Measurements from ENCODE around the gene GPC2.
A peak's percentile ranks its signal among the peaks of the same experiment; 100 is the strongest.
"Not testable (repeated sequence)": the region's sequence is repeated elsewhere in the genome, so short reads cannot be mapped to it uniquely, and the experiment has no call there.

The GPC2 gene

GRCh38 chr7:100152404-100152803 lies 24.8 kb downstream of the GPC2 start:
- no peak for DNase-seq (ENCODE audit: low read depth in 2 of 2)

DNA sequence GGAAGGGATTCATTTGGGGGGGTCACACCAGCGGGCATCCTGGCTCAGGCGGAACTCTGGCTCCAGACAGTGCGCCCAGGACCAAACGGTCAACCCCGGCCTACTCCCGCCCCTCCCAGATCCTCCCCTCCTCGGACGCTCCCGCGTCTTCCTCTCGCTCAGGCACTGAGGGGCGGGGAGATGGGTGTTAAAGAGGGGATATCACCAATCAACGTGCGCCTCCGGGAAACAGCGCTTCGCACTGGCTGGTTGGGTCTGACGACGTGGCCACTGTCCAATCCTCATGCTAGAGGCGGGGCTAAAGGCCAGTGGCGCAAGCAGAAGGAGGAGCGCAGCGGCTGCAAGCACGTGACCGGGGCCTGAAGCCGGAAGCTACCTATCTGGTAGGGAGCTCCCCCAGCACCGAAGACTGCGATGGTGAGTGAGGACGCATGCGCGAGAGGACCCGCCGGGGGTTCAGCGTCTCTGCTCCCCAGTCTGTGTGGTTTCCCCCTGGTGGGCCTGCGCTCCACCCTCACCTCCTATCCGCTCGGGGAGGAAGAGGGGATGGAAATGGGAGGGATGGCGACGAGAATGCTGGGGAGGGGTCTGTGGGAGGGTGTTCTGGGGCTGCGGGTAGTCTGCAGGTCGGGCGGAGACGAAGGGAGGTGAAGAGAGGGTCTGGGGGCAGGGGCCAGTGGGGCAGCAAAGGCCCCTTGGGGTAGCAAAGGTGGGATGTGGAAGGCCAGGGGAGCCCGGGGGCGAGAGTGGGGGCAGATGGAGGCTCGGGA lies 28.4 kb downstream of the GPC2 start, which contains the start of gene LAMTOR4:
LAMTOR4 (plus strand) TSS at position 360 of the 770 bp plus-strand sequence; CDS start at position 415, 55 bp downstream.
- peak; percentile 92 to 94 for DNase-seq (ENCODE audit: low read depth in 2 of 2)

GRCh38 chr7:100148225-100148558 lies 29.0 kb downstream of the GPC2 start:
- no peak for DNase-seq (ENCODE audit: low read depth in 2 of 2)

GRCh38 chr7:100147278-100147677 lies 29.9 kb downstream of the GPC2 start:
- no peak for DNase-seq (ENCODE audit: low read depth in 2 of 2)

- not testable (repeated sequence) for DNase-seq (ENCODE audit: low read depth in 2 of 2)
Measured at GRCh38 chr7:100146350-100146749, 30.8 kb downstream of the GPC2 start.

DNA sequence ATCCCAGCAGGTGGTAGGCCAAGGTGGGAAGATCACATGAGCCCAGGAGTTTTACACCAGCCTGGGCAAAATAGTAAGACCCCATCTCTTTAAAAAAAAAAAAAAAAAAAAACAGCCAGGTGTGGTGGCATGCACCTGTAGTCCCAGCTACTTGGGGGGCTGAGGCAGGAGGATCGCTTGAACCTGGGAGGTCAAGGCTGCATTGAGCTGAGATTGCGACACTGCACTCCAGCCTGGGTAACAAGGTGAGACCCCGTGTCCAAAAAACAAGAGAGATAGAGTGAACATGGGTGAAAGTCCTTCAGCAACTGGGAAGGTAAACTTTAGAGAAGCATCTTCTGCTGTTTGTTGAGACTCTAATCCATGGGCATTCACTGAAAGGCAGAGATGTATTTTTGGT lies 34.7 kb downstream of the GPC2 start:
- no peak for DNase-seq (ENCODE audit: low read depth in 2 of 2)

- DNase-seq (ENCODE audit: low read depth in 2 of 2): no peak
Measured at GRCh38 chr7:100141555-100141949, 35.6 kb downstream of the GPC2 start.

DNA sequence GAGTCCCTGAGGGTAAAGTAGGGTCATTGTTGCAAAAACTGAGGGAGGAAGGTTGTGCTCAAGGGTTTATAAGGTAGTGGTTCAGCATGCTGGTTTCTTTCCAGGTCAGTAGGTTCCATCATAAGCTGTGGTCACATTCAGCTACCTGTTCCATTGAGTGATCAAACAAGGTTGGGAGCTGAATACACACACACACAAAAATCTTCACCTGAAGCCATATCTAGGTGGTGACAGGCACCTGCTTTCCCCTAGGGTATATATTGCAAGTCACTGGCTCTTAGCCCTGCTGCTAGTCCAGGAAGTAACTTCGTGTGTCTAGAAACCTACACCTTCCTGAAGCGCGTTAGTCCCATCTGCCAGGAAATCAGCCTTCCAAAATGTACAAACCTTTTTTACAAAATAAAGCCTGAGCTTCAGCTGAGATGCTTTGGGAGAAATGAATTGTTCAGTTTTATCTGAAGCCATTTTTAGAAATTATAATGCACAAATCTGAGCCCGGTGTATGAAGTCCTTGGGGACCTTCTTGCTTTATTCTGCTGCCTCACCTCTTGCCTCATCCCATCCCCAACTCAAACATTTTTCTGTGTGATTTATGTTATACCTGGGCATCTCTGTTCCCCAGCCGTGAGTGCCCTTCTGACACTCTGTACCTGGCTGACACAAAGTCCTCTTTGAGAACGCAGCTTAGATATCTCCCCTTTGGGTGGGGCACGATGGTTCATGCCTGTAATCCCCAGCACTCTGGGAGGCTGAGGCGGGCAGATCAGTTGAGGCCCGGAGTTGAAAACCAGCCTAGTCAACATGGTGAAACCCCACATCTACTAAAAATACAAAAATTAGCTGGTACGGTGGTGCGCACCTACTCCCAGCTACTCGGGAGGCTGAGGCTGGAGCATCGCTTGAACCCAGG lies 39.1 kb downstream of the GPC2 start:
- no peak for DNase-seq (ENCODE audit: low read depth in 2 of 2)

GRCh38 chr7:100132697-100133151 lies 44.5 kb downstream of the GPC2 start:
- DNase-seq (ENCODE audit: low read depth in 2 of 2): peak; percentile 36 to 38

DNA sequence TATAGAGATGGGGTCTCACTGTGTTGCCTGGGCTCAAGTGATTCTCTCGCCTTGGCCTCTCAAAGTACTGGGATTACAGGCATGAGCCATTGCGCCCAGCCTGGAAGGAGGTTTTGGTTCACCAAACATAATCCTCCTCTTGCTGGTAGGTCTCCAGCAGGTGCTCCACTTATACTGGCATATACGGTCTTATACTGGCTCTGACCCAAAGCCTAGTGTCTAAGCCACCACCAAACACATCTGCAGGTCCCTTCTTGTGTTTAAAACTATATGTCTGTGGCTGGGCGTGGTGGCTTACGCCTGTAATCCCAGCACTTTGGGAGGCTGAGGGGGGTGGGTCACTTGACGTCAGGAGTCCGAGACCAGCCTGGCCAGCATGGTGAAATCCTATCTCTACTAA lies 45.1 kb downstream of the GPC2 start:
- DNase-seq (ENCODE audit: low read depth in 2 of 2): no peak

DNA sequence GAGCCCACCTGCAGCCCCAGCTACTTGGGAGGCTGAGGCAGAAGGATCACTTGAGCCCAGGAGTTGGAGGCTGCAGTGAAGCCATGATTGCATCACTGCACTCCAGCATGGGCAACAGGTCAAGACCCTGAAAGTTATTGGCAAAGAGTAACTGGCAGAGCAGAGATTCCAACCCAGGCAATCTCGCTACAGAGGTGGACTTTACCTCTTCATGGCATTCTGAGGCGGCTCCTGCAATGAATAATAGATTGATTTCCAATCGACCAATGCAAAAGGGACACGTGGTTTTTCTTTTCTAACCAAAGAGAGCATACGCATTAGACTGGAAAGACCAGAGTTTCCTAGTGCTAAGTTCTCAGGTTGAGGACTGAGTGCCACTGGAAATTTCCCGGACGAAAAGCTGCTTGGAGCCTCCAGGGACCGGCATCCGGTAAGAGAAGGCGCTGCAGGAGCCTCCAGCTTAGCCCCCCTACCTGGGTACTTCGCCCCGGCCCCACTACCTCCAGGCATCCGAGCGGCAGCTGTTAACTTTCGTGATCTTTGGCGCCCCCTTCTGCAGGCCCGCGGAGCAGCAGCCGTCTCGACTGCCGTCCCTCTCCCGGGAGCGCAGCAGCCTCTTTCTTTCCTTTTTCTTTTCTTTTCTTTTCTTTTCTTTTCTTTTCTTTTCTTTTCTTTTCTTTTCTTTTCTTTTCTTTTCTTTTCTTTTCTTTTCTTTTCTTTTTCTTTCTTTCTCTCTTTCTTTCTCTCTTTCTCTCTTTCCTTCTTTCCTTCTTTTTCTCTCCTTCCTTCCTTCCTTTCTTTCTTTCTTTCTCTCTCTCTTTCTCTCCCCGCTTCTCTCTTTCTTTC lies 46.4 kb downstream of the GPC2 start:
- peak; percentile 84 to 85 for DNase-seq (ENCODE audit: low read depth in 2 of 2)

- not testable (repeated sequence) for DNase-seq (ENCODE audit: low read depth in 2 of 2)
Measured at GRCh38 chr7:100130220-100130607, 47.0 kb downstream of the GPC2 start.

DNA sequence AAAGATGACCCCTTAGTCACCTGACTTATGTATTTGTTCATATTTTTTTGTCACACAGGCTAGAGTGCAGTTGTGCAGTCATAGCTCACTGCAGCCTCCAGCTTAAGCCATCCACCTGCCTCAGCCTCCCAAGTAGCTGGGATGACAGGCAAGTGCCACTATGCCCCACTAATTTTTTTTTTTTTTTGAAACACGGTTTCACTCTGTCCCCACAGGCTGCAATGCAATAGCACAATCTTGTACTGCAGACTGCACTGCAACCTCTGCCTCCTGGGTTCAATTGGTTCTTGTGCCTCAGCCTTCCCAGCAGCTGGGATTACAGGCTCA lies 48.6 kb downstream of the GPC2 start:
- no peak for DNase-seq (ENCODE audit: low read depth in 2 of 2)

GRCh38 chr7:100127866-100128636 lies 49.1 kb downstream of the GPC2 start:
- no peak for DNase-seq (ENCODE audit: low read depth in 2 of 2)

GRCh38 chr7:100126931-100127865 lies 50.0 kb downstream of the GPC2 start, which contains the start of gene MBLAC1:
Gene MBLAC1 (plus strand): TSS chr7:100126967. CDS start chr7:100127396, 429 bp downstream.
- peak; percentile 89 to 91 for DNase-seq (ENCODE audit: low read depth in 2 of 2)

DNA sequence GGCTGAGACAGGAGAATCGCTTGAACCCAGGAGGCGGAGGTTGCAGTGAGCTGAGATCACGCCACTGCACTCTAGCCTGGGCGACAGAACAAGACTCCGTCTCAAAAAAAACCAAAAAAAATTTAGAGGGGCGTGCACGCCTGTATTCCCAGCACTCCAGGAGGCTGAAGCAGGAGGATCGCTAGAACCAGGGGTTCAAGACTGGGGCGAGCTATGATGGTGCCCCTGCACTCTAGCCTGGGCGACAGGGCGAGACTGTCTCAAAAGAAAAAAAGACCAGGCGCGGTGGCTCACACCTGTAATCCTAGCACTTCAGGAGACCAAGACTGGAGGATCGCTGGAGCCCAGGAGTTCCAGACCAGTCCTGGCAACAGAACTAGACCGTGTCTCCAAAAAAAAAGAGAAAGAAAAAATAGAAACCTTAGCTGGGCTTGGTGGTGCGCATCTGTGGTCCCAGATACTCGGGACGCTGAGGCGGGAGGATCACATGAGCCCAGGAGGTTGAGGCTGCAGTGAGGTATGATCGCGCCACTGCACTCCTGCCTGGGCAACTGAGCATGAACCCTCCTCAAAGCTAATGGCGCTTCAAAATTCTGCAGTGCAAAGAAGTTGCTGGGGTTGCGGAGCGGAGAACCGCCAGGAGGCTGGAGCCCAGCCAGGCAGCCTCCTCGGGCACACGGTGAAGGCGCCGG lies 50.8 kb downstream of the GPC2 start:
- DNase-seq (ENCODE audit: low read depth in 2 of 2): no peak

- DNase-seq (ENCODE audit: low read depth in 2 of 2): no peak
Measured at GRCh38 chr7:100124301-100125230, 52.6 kb downstream of the GPC2 start.

GRCh38 chr7:100122568-100122967 lies 54.6 kb downstream of the GPC2 start:
- DNase-seq (ENCODE audit: low read depth in 2 of 2): no peak

Data from activated CD4-positive, alpha-beta T cell treated with anti-CD3 and anti-CD28 coated beads for 24 hours (primary cell).